Measurements from ENCODE around the gene MAD1L1. TPM values are rescaled to one million over a fixed set of nuclear protein-coding genes. Genes with fewer than 3 reads are reported as not detected.

The MAD1L1 gene
- total and polyA plus RNA-seq, 2 of the 8 experiments (the other 6 are each of a cell fraction or from before 2014, with no cell fraction given): 40.4 to 44.6 TPM

DNA sequence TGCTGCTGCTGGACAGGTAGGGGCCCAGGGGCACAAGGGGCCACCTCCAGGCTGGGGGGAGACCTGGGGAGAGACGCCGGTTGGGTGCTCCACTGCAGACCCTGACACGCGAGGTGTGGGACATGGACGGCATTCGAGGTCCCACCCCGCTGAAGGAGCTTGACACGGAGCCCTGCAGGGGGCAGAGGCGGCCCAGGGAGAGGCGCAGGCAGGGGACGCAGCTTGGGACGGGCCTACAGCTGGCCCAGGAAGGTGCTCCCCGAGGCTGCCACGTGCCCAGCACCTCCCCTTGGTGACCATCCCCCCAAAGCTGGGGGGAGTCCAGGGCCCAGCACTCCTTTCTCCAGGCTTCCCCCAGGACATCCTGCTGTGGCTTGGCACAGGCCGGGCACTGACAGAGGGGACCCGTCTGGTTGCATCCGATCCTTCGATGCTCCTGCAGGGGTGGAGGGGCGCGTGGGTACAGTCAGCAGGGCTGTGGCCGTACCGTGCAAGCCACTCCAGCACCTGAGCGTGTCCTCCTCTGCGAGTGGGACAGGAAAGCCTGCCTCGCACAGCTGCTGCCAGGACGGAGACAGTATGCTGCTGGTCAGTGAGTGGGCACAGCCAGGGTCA lies 388.3 kb downstream of the MAD1L1 start (continued):
- TF ChIP-seq, protein P1, sequence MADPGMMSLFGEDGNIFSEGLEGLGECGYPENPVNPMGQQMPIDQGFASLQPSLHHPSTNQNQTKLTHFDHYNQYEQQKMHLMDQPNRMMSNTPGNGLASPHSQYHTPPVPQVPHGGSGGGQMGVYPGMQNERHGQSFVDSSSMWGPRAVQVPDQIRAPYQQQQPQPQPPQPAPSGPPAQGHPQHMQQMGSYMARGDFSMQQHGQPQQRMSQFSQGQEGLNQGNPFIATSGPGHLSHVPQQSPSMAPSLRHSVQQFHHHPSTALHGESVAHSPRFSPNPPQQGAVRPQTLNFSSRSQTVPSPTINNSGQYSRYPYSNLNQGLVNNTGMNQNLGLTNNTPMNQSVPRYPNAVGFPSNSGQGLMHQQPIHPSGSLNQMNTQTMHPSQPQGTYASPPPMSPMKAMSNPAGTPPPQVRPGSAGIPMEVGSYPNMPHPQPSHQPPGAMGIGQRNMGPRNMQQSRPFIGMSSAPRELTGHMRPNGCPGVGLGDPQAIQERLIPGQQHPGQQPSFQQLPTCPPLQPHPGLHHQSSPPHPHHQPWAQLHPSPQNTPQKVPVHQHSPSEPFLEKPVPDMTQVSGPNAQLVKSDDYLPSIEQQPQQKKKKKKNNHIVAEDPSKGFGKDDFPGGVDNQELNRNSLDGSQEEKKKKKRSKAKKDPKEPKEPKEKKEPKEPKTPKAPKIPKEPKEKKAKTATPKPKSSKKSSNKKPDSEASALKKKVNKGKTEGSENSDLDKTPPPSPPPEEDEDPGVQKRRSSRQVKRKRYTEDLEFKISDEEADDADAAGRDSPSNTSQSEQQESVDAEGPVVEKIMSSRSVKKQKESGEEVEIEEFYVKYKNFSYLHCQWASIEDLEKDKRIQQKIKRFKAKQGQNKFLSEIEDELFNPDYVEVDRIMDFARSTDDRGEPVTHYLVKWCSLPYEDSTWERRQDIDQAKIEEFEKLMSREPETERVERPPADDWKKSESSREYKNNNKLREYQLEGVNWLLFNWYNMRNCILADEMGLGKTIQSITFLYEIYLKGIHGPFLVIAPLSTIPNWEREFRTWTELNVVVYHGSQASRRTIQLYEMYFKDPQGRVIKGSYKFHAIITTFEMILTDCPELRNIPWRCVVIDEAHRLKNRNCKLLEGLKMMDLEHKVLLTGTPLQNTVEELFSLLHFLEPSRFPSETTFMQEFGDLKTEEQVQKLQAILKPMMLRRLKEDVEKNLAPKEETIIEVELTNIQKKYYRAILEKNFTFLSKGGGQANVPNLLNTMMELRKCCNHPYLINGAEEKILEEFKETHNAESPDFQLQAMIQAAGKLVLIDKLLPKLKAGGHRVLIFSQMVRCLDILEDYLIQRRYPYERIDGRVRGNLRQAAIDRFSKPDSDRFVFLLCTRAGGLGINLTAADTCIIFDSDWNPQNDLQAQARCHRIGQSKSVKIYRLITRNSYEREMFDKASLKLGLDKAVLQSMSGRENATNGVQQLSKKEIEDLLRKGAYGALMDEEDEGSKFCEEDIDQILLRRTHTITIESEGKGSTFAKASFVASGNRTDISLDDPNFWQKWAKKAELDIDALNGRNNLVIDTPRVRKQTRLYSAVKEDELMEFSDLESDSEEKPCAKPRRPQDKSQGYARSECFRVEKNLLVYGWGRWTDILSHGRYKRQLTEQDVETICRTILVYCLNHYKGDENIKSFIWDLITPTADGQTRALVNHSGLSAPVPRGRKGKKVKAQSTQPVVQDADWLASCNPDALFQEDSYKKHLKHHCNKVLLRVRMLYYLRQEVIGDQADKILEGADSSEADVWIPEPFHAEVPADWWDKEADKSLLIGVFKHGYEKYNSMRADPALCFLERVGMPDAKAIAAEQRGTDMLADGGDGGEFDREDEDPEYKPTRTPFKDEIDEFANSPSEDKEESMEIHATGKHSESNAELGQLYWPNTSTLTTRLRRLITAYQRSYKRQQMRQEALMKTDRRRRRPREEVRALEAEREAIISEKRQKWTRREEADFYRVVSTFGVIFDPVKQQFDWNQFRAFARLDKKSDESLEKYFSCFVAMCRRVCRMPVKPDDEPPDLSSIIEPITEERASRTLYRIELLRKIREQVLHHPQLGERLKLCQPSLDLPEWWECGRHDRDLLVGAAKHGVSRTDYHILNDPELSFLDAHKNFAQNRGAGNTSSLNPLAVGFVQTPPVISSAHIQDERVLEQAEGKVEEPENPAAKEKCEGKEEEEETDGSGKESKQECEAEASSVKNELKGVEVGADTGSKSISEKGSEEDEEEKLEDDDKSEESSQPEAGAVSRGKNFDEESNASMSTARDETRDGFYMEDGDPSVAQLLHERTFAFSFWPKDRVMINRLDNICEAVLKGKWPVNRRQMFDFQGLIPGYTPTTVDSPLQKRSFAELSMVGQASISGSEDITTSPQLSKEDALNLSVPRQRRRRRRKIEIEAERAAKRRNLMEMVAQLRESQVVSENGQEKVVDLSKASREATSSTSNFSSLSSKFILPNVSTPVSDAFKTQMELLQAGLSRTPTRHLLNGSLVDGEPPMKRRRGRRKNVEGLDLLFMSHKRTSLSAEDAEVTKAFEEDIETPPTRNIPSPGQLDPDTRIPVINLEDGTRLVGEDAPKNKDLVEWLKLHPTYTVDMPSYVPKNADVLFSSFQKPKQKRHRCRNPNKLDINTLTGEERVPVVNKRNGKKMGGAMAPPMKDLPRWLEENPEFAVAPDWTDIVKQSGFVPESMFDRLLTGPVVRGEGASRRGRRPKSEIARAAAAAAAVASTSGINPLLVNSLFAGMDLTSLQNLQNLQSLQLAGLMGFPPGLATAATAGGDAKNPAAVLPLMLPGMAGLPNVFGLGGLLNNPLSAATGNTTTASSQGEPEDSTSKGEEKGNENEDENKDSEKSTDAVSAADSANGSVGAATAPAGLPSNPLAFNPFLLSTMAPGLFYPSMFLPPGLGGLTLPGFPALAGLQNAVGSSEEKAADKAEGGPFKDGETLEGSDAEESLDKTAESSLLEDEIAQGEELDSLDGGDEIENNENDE (IDR thresholded peaks at IDR 0.05; ENCODE audit: insufficient replicate concordance, low read length): no peak
- no peak for TF ChIP-seq SUZ12 (IDR thresholded peaks at IDR 0.05; ENCODE audit: low read length)
